ENCODE data around the gene SNX7. TPM values are rescaled to one million over a fixed set of nuclear protein-coding genes. Genes with fewer than 3 reads are reported as not detected.
A peak's percentile ranks its signal among the peaks of the same experiment; 100 is the strongest.

The SNX7 gene, protein sequence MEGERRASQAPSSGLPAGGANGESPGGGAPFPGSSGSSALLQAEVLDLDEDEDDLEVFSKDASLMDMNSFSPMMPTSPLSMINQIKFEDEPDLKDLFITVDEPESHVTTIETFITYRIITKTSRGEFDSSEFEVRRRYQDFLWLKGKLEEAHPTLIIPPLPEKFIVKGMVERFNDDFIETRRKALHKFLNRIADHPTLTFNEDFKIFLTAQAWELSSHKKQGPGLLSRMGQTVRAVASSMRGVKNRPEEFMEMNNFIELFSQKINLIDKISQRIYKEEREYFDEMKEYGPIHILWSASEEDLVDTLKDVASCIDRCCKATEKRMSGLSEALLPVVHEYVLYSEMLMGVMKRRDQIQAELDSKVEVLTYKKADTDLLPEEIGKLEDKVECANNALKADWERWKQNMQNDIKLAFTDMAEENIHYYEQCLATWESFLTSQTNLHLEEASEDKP
- 10 to 100 TPM in 3 of 7 donors, 1 to 10 TPM in 4; 5.0 to 11.5 (median 9.4) TPM for total RNA-seq
- polyA plus RNA-seq: 1 to 10 TPM; 2.3 to 6.3 (median 3.2) TPM
- long read RNA-seq, donor 1, transcript SNX7-201 (9 exons, 1,734 nt): major isoform, 11 of 25 reads
- long read RNA-seq, donor 1, partial matches to known transcripts: 14 of 25 reads
- long read RNA-seq, donor 1, other reads (novel, unspliced or antisense): 0 of 25 reads
- long read RNA-seq, donor 2, transcript SNX7-201 (9 exons, 1,734 nt): major isoform, 7 of 16 reads
- long read RNA-seq, donor 2, partial matches to known transcripts: 9 of 16 reads
- long read RNA-seq, donor 2, other reads (novel, unspliced or antisense): 0 of 16 reads

DNA sequence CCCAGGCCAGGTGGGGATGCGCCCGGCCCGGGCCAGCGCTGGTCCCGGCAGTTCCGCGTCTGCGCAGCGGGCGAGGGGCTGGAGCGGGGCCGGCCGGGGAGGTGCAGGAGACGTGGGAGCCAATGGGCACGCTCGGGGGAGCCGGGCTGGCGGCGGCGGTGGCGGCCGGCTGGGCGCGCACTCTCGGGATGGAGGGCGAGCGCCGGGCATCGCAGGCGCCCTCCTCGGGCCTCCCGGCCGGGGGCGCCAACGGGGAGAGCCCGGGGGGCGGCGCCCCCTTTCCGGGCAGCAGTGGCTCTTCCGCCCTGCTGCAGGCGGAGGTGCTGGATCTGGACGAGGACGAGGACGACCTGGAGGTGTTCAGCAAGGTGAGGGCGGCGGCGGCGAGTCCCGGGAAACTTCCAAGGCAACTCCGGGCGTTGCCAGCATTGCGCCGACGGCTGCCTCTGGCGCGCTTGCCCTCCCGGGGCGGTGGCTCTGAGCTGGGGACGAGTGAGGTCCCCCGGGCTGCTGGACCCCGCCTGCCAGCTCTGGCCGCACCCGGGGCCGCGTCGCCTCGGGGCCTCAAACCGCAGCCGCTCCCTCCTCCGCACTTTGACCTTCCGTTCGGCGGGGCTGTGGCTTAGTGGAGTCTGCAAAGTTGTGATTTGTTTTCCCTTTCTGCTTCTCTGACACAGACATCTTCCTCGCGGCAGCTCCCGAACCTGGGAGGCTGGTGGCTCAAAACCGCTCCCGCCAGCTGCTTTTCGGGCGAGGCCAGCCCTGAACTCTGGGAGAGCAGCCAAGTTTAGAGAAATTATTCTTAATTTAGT lies at the start of gene SNX7:
TSS of gene SNX7 (plus strand) at position 178 of the 812 bp plus-strand sequence. CDS start at position 189, 11 bp downstream.
- Histone ChIP-seq H3K27me3 (replicated peaks in 1 of 7) (peaks cover 0 to 50% (median 13%) of the 10 kb centered on the region in 7 donors), H3K36me3 (no peaks in the 10 kb centered on the region), H3K27ac (peak within 1 kb of the TSS; percentile 55 to 85 (median 78)), H3K9me3 (no peaks in the 10 kb centered on the region), H3K4me1 (peaks cover 0 to 28% (median 17%) of the 10 kb centered on the region in 6 donors), H3K4me3 (peak within 1 kb of the TSS; percentile 29 to 76 (median 64))
- WGBS, 5 donors: 0 to 2% (median 1%) methylated on average over 25 to 80 of the region's 80 CpGs
- intact Hi-C loops (cut with DNase I; ENCODE audit: low total_unique reads): no loop called here
- peak in 1 of 3 donors; percentile 33 for TF ChIP-seq POLR2A (IDR thresholded peaks at IDR 0.05)
- peak; percentile 53 to 78 (median 75) for TF ChIP-seq POLR2AphosphoS5 (IDR thresholded peaks at IDR 0.05)
- TF ChIP-seq, protein P1, sequence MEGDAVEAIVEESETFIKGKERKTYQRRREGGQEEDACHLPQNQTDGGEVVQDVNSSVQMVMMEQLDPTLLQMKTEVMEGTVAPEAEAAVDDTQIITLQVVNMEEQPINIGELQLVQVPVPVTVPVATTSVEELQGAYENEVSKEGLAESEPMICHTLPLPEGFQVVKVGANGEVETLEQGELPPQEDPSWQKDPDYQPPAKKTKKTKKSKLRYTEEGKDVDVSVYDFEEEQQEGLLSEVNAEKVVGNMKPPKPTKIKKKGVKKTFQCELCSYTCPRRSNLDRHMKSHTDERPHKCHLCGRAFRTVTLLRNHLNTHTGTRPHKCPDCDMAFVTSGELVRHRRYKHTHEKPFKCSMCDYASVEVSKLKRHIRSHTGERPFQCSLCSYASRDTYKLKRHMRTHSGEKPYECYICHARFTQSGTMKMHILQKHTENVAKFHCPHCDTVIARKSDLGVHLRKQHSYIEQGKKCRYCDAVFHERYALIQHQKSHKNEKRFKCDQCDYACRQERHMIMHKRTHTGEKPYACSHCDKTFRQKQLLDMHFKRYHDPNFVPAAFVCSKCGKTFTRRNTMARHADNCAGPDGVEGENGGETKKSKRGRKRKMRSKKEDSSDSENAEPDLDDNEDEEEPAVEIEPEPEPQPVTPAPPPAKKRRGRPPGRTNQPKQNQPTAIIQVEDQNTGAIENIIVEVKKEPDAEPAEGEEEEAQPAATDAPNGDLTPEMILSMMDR (IDR thresholded peaks at IDR 0.05 in 8 of 11, conservative IDR thresholded peaks at IDR 0.05 in 3 of 11): peak in 2 of 11 experiments; percentile 11 to 22
- DNase-seq: peak; percentile 90

DNA sequence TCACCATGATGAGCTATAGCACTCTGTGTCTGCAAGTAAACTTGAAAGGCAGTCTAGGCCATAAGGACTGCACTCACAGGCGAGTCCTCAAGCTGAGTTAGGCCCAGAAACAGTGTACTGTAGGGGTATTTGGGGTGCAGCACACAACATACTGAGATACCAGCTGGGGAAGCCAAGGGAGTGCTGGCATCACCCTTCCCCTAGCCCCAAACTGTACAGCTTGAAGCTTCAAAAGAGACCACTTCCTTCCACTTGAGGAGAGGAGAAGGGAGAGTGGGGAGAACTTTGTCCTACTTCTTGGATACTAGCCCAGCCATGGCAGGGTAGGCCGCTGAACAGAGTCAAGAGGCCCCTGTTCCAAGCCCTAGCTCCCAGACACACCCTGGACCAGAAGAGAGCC lies 24.2 kb upstream of the SNX7 start:
- H3K4me1 ChIP-seq: no peaks in the 10 kb centered on the region
- H3K27ac ChIP-seq: no peak overlapping the region
- no peak for TF ChIP-seq POLR2A (IDR thresholded peaks at IDR 0.05)
- no peak for TF ChIP-seq POLR2AphosphoS5 (IDR thresholded peaks at IDR 0.05)
- TF ChIP-seq, protein P1 (IDR thresholded peaks at IDR 0.05 in 8 of 11, conservative IDR thresholded peaks at IDR 0.05 in 3 of 11): no peak
- peaks cover 0 to 45% (median 22%) of the 10 kb centered on the region in 8 donors for H3K9me3 ChIP-seq
- WGBS, 5 donors: 60 to 74% (median 67%) methylated on average over 2 of the region's 2 CpGs
- no peak overlapping the region for H3K4me3 ChIP-seq
- H3K36me3 ChIP-seq: no peaks in the 10 kb centered on the region
- intact Hi-C loops (cut with DNase I; ENCODE audit: low total_unique reads): no loop called here
- H3K27me3 ChIP-seq (replicated peaks in 1 of 7): no peaks in the 10 kb centered on the region
- no peak for DNase-seq

DNA sequence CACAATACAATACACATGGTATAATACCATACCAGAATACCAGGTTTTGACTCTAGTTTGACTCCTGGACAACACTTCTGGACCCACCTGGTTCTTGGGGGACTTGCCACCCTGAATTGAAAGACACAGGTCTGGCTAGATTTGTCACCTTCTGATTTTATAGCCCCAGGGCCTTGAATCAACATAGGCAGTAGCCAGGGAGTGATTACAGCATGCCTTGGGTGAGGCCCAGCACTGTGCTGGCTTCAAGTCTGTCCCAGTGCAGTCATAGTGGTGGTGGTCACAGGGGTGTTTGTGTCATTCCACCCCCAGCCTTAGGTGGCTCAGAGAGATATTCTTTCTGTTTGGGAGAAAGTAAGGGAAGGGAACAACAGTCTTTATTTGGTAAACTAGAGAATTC lies 23.3 kb upstream of the SNX7 start:
- intact Hi-C loops (cut with DNase I; ENCODE audit: low total_unique reads): no loop called here
- Histone ChIP-seq H3K4me3 (no peak overlapping the region), H3K9me3 (peaks cover 0 to 53% (median 25%) of the 10 kb centered on the region in 8 donors), H3K27me3 (replicated peaks in 1 of 7) (no peaks in the 10 kb centered on the region), H3K4me1 (no peaks in the 10 kb centered on the region), H3K27ac (no peak overlapping the region), H3K36me3 (no peaks in the 10 kb centered on the region)
- TF ChIP-seq POLR2AphosphoS5 (IDR thresholded peaks at IDR 0.05): no peak
- TF ChIP-seq, protein P1 (IDR thresholded peaks at IDR 0.05 in 8 of 11, conservative IDR thresholded peaks at IDR 0.05 in 3 of 11): no peak
- TF ChIP-seq POLR2A (IDR thresholded peaks at IDR 0.05): no peak
- DNase-seq: no peak
